HPDE6-E6E7 (cell line): ENCODE measurements around the gene EIF2A.
"Not testable (repeated sequence)": the region's sequence is repeated elsewhere in the genome, so short reads cannot be mapped to it uniquely, and the experiment has no call there.

ENCODE experiments used
- DNase-seq: peaks from one replicate; pipeline ENCODE4 v3.0.0; 2011; ENCODE audit warnings: missing footprints; ENCODE audit errors: extremely low spot score

The EIF2A gene

DNA sequence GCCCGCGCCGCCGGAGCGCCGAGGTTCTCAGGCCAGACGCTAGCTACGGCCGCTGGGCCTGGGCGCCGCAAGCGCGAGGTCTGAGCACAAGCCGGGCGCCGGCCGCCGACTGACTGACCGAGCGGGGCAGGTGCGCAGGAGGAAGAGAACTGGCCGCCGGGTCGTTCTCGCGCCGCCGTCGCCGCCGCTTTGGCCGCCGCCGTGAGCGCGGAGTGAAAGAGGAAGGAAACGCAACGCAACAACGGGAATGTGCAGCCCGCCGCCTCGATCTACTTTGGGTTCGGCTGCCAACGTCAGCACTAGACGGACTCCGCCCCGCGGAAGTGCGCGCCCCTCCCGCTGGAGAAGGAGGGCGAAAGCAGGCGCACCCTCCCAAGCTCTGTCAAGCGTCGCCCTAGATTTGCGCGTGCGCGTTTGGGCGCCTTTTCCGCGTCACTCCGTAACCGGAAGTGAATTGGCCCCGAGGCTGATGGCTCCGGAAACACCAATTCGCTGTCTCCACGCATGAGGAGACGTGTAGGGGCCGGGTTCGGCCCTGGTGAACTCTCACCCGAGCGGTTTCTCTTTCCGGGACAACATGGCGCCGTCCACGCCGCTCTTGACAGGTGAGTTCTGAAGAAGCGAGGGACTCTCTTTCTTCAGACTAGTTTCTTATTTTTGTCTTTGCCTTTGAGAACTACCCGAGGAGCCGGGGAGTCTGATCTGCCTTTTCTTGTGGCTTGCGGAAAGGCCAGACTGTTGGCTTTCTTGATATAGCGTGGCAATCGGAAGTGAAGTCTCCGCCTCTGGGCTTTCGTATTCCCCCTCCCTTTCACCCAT, at the start of gene EIF2A, which contains the start of gene SERP1:
TSS of gene EIF2A (plus strand) at position 562 of the 819 bp plus-strand sequence. CDS start at position 578, 16 bp downstream.
TSS of gene SERP1 (minus strand) at position 271 of the 819 bp plus-strand sequence. CDS start 361 bp downstream, outside the sequence.
- DNase-seq: peak; percentile 93

DNA sequence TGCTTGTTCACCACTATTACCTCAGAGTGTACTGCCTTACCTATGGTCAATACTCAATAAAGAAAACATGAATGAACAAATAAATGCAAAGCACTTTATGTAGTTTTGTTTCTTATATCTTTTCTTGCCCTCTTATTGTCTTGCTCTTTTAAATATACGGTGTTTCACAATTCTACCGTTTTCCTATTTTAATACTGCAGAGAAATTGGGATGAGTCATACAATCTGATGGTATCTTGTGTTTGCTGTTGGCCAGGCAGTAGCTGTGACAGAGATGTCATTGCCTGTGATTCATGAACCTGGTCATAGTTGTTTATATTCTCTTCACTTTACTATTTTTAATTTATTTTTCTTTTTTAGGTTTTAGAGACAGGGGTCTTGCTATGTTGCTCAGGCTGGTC, 48.6 kb upstream of the EIF2A start:
- DNase-seq: no peak

DNA sequence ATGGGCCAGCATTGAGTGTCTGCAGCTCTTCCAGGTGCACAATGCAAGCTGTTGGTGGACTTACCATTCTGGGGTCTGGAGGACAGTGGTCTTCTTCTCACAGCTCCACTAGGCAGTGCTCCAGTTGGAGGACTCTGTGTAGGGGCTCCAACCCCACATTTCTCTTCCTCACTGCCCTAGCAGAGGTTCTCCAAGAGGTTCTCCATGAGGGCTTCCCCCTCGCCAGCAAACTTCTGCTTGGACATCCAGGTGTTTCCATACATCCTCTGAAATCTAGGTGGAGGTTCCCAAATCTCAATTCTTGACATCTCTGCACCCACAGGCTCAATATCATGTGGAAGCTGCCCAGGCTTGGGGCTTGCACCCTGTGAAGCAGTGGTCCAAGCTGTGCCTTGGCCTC, 45.6 kb upstream of the EIF2A start:
- DNase-seq: not testable (repeated sequence)

- DNase-seq: no peak
Measured at GRCh38 chr3:150503402-150504099, 43.0 kb upstream of the EIF2A start.

- DNase-seq: no peak
Measured at GRCh38 chr3:150504483-150504882, 42.1 kb upstream of the EIF2A start.

- DNase-seq: no peak
Measured at GRCh38 chr3:150508401-150508800, 38.2 kb upstream of the EIF2A start.

- no peak for DNase-seq
Measured at GRCh38 chr3:150509780-150510179, 36.8 kb upstream of the EIF2A start.

DNA sequence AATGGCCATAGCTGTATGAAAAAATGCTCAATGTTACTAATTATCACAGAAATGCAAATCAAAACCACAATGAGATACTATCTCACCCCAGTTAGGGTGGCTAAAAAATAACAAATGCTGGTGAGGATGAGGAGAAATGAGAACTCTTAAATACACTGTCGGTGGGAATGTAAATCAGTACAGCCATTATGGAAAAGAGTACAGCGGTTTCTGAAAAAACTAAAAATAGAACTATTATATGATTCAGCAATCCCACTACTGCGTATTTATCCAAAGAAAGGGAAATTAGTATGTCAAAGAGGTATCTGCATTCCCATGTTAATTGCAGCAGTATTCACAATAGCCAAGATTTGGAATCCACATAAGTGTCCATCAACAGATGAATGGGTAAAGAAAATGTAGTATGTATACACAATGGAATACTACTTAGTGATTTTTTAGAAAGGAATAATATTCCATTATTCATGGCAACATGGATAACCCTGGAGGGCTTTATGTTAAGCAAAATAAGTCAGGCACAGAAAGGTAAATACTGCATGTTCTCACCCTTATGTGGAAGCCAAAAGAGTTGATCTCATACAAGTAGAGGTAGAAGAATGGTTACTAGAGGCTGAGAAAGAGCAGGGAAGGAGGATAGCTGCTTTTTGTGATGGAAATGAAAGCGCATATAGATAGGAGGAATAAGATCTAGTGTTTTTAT, 35.3 kb upstream of the EIF2A start:
- DNase-seq: no peak

DNA sequence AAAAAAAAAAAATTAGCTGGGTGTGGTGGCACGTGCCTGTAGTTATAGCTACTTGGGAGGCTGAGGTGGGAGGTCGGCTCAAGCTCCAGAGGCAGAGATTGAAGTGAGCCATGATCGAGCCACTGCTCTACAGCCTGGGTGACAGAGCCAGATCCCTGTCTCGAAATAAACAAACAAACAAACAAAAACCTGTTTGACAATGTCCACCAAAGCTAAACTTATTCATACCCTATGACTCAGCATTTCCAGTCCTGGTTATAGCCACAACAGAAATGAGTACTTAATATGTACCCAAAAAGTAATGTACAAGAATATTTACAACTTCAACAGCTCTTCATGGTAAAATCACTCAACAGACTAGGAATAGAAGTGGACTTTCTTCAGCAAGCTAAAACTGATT, 31.4 kb upstream of the EIF2A start:
- DNase-seq: no peak

GRCh38 chr3:150519026-150519425, 27.6 kb upstream of the EIF2A start:
- peak; percentile 62 for DNase-seq

DNA sequence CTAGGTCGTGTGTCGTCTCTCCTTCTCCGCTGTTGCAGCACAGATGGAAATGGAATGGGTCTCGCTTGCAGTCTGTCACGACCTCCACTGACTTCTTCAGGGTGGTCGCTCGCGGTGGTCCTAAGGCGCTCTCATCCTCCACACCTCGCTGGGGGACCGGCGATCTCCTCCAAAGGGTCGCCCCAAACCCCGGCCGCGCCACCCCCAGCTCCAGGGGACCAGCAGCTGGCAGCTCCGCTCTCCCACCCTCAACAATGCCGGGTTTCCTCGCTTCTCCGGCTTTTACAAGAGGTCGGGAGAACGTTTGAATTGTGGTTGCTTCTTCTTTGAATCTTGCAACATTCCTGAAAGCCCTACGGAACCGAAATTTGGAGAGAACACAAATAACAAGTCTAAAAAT, 26.2 kb upstream of the EIF2A start:
- DNase-seq: no peak

GRCh38 chr3:150521463-150521862, 25.1 kb upstream of the EIF2A start:
- DNase-seq: no peak

GRCh38 chr3:150523538-150523937, 23.0 kb upstream of the EIF2A start:
- no peak for DNase-seq

GRCh38 chr3:150527464-150528255, 18.9 kb upstream of the EIF2A start:
- DNase-seq: no peak

DNA sequence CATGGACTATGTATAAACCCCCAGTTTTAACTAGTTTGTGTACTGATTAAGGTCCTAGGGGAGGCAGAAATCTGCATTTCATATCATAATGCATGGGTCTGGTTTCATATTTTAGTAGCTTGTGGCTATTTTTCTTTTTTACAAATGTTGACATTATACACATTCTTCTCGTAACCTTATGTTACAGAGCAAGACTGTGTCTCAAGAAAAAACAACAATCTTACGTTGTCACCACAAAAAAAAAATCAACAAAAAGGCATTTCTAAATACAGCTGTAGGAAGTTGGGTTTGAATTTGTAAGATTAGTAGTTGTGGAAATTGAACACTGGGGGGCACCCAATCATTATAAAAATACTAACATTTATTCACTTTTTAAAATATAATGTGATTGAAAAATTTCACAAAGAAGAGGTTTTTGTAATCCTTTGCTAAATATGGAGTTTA, 18.2 kb upstream of the EIF2A start:
- DNase-seq: no peak

DNA sequence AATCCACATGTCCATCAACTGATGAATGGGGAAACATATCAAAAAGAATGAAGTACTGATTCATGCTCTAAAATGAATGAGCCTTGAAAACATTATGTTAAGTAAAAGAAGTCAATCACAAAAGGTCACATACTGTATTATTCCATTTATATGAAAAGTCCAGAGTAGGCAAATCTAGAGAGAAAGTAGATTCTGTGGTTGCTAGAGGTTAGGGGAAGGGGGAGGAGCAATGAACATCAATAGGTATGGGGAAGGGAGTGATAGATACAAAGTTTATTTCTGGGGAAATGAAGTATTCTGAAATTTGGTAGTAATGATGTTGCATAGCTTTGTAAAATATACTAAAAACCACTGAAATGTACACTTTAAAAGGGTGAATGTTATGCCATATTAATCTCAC, 14.8 kb upstream of the EIF2A start:
- DNase-seq: no peak

DNA sequence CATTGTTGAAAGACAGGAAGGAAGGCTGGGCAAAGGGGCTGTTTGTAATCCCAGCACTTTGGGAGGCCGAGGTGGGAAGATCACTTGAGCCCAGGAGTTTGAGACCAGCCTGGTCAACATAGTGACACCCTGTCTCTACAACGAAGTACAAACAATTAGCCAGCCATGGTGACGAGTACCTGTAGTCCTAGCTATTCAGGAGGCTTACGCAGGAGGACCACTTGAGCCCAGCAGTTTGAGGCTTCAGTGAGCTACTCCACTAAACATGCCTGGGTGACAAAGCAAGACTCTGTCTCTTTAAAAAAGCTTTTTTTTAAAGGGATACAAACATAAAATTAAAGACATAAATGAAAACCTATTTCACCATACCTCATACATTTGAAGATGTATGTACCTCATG, 11.4 kb upstream of the EIF2A start:
- no peak for DNase-seq

DNA sequence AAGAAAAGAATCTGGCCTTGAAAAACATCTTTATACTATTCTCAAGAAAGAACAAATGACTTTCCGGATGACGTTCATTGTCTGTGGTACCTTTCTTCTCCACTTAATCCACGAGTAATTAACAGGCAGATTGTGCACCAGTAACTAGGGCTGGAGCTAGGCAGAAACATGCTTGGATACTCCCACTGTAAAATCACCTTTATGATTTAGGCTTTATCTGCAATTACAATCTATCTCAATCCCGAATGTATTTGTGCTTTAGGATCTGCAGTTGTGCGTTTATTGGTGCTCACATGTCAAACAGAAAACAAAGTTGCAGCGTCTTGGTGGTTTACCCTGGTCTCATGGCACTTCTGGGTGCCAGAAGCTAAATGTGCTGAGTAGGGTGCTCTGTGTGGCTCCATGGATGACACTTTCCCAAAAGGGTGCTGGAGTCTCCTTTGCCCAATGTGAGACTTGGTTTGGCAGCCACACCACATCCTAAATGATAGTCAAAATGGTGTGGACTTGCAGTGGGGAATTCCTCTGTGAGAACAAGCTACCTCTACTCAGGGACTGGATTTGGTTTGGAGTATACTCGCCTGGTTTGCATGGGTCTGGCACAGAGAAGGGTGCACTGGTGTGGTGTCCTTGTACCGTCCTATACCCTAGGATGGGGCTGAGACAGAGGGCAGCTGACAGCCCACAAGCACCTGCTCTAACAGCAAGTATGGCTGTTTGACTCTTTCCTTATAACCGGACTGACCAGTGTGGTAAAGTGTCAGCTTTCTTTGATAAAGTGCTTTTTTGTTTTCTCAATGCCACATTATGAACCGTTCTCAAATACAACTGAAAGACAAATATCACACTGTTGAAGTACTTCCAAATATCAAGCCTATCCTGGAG, 8.0 kb upstream of the EIF2A start:
- no peak for DNase-seq

DNA sequence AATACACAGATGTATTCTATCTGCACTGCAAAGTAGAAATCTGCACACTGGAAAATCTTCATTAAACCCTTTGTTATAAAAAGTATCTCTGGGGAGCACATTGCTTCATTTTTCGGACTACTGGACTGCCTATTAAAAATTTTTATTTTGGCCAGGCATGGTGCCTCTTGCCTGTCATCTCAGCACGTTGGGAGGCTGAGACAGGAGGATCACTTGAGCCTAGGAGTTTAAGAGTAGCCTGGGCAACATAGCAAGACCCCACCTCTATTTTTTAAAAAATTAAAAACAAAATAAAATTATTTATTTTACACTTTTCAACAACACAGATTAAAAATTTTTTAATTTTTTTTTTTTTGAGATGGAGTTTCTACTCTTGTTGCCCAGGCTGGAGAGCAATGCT, 6.3 kb upstream of the EIF2A start:
- no peak for DNase-seq

GRCh38 chr3:150540991-150541390, 5.6 kb upstream of the EIF2A start:
- no peak for DNase-seq

GRCh38 chr3:150543128-150543527, 3.5 kb upstream of the EIF2A start:
- no peak for DNase-seq
